ENCODE measurements around the gene ADGRG6.

DNA sequence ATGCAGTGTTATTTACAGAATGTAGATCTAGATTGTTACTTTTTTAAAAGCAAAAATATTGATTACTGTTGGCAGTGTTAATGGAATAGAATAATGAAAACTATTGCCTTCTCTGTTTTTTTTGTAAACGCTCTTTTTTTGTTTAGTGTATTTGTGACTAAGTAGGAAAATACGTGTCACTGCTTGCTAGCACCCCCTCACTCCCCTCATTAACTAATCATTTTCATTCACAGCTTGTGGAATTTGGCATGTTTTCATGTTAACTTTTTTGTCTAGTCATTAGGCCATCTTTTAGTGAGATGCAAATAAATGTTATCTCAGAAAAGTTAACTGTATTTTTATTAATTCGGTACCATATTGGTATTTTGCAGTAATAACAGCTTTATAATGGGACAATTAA, 29.8 kb downstream of the ADGRG6 start:
- TF ChIP-seq, protein P1, sequence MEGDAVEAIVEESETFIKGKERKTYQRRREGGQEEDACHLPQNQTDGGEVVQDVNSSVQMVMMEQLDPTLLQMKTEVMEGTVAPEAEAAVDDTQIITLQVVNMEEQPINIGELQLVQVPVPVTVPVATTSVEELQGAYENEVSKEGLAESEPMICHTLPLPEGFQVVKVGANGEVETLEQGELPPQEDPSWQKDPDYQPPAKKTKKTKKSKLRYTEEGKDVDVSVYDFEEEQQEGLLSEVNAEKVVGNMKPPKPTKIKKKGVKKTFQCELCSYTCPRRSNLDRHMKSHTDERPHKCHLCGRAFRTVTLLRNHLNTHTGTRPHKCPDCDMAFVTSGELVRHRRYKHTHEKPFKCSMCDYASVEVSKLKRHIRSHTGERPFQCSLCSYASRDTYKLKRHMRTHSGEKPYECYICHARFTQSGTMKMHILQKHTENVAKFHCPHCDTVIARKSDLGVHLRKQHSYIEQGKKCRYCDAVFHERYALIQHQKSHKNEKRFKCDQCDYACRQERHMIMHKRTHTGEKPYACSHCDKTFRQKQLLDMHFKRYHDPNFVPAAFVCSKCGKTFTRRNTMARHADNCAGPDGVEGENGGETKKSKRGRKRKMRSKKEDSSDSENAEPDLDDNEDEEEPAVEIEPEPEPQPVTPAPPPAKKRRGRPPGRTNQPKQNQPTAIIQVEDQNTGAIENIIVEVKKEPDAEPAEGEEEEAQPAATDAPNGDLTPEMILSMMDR (IDR thresholded peaks at IDR 0.05): no peak
- no peak for TF ChIP-seq POLR2A (IDR thresholded peaks at IDR 0.05)
- no peak for TF ChIP-seq POLR2AphosphoS5 (IDR thresholded peaks at IDR 0.05)
